Measurements from ENCODE around the gene IMP4. TPM values are rescaled to one million over a fixed set of nuclear protein-coding genes. Genes with fewer than 3 reads are reported as not detected.

IMP4 gene
- total RNA-seq, 2 donors from 2014 or later = 71.4 to 106 TPM

GRCh38 chr2:130339885-130340745, 2.6 kb upstream of the IMP4 start:
- TF ChIP-seq POLR2AphosphoS5 (IDR thresholded peaks at IDR 0.05) = no peak
- no peak for TF ChIP-seq CTCF (IDR thresholded peaks at IDR 0.05)
- no peak for TF ChIP-seq POLR2A (IDR thresholded peaks at IDR 0.05)
- Histone ChIP-seq H3K36me3 (peaks cover 5 to 8% of the 10 kb centered on the region in 2 donors), H3K27me3 (replicated peaks; ENCODE audit: insufficient read depth) (no peaks in the 10 kb centered on the region), H3K27ac (no peak overlapping the region), H3K9me3 (no peaks in the 10 kb centered on the region), H3K4me3 (no peak overlapping the region), H3K4me1 (replicated peaks) (no peaks in the 10 kb centered on the region)
- intact Hi-C loops (cut with DNase I) = loop anchor here (5.0 to 10.0 kb wide), 2 partner anchors 32 to 755 kb away; partner anchors contain the start of gene FAM168B
- 96% methylated on average over 10 of the region's 10 CpGs for WGBS
- DNase-seq (ENCODE audit: low spot score) = no peak

- Histone ChIP-seq H3K4me1 (replicated peaks) (no peaks in the 10 kb centered on the region), H3K36me3 (peaks cover 12% of the 10 kb centered on the region in 2 donors), H3K27me3 (replicated peaks; ENCODE audit: insufficient read depth) (no peaks in the 10 kb centered on the region), H3K9me3 (no peaks in the 10 kb centered on the region), H3K27ac (peak overlapping the region; percentile 91 to 92), H3K4me3 (peak overlapping the region; percentile 71)
- 1% methylated on average over 24 of the region's 24 CpGs for WGBS
- TF ChIP-seq CTCF (IDR thresholded peaks at IDR 0.05) (no peak), POLR2A (IDR thresholded peaks at IDR 0.05) (no peak), POLR2AphosphoS5 (IDR thresholded peaks at IDR 0.05) (no peak)
- DNase-seq (ENCODE audit: low spot score) = no peak
- intact Hi-C loops (cut with DNase I) = loop anchor here (2.0 to 10.0 kb wide), 2 partner anchors 161 to 753 kb away; partner anchors contain the start of genes FAM168B and SMPD4
These were observed 1.1 kb upstream of the IMP4 start for GRCh38 chr2:130341562-130342019.

GRCh38 chr2:130342020-130342532, 621 bp upstream of the IMP4 start:
- no peaks in the 10 kb centered on the region for H3K9me3 ChIP-seq
- H3K4me1 ChIP-seq (replicated peaks) = no peaks in the 10 kb centered on the region
- WGBS = 0% methylated on average over 24 of the region's 24 CpGs
- peak; percentile 93 for DNase-seq (ENCODE audit: low spot score)
- no peaks in the 10 kb centered on the region for H3K27me3 ChIP-seq (replicated peaks; ENCODE audit: insufficient read depth)
- peak overlapping the region; percentile 91 to 92 for H3K27ac ChIP-seq
- H3K4me3 ChIP-seq = peak overlapping the region; percentile 71
- peaks cover 12% of the 10 kb centered on the region in 2 donors for H3K36me3 ChIP-seq
- intact Hi-C loops (cut with DNase I) = loop anchor here (2.0 to 10.0 kb wide), 2 partner anchors 161 to 753 kb away; partner anchors contain the start of genes FAM168B and SMPD4
- no peak for TF ChIP-seq CTCF (IDR thresholded peaks at IDR 0.05)
- peak; percentile 76 for TF ChIP-seq POLR2AphosphoS5 (IDR thresholded peaks at IDR 0.05)
- peak; percentile 75 for TF ChIP-seq POLR2A (IDR thresholded peaks at IDR 0.05)

- intact Hi-C loops (cut with DNase I) = loop anchor here (10.0 kb wide), 1 partner anchor 750 kb away; the partner anchor contains the start of gene FAM168B
- DNase-seq (ENCODE audit: low spot score) = no peak
- 100% methylated on average over 3 of the region's 4 CpGs for WGBS
- no peak overlapping the region for H3K27ac ChIP-seq
- no peaks in the 10 kb centered on the region for H3K9me3 ChIP-seq
- no peak for TF ChIP-seq CTCF (IDR thresholded peaks at IDR 0.05)
- TF ChIP-seq POLR2A (IDR thresholded peaks at IDR 0.05) = no peak
- TF ChIP-seq POLR2AphosphoS5 (IDR thresholded peaks at IDR 0.05) = no peak
- peaks cover 12% of the 10 kb centered on the region in 2 donors for H3K36me3 ChIP-seq
- no peaks in the 10 kb centered on the region for H3K27me3 ChIP-seq (replicated peaks; ENCODE audit: insufficient read depth)
- no peak overlapping the region for H3K4me3 ChIP-seq
- H3K4me1 ChIP-seq (replicated peaks) = no peaks in the 10 kb centered on the region
These were observed 1.9 kb downstream of the IMP4 start for GRCh38 chr2:130344578-130344977.
